Skeletal muscle tissue (tissue), 4 donors: ENCODE results near the gene MOV10. TPM values are rescaled to one million over a fixed set of nuclear protein-coding genes. Genes with fewer than 3 reads are reported as not detected.

Source experiments
- H3K27ac ChIP-seq: one replicate; pipeline ENCODE4 v1.7.0; 2013; ENCODE audit warnings: mild to moderate bottlenecking, low read depth, low read length, inconsistent platforms
- H3K27me3 ChIP-seq, 3 donors: one replicate each; pipeline ENCODE4 v1.7.0; 2013; ENCODE audit warnings: low read length in 3 of 3; ENCODE audit not compliant: control insufficient read depth in 3 of 3, insufficient read depth in 3 of 3
- H3K36me3 ChIP-seq, 3 donors: one replicate each; pipeline ENCODE4 v1.7.0; 2013; ENCODE audit warnings: low read length in 3 of 3; ENCODE audit not compliant: control insufficient read depth in 3 of 3, insufficient read depth in 3 of 3
- H3K4me1 ChIP-seq, 3 donors: one replicate each; pipeline ENCODE4 v1.7.0; 2013; ENCODE audit warnings: low read length in 3 of 3, mild to moderate bottlenecking in 3 of 3; ENCODE audit not compliant: control insufficient read depth in 3 of 3, insufficient read depth in 3 of 3
- H3K4me3 ChIP-seq, 3 donors: one replicate each; pipeline ENCODE4 v1.7.0; 2013; ENCODE audit warnings: low read length in 3 of 3
- H3K9ac ChIP-seq, 3 donors: one replicate each; pipeline ENCODE4 v1.7.0; 2013; ENCODE audit warnings: low read length in 3 of 3, mild to moderate bottlenecking in 3 of 3, moderate library complexity in 2 of 3, low read depth in 1 of 3
- H3K9me3 ChIP-seq, 3 donors: one replicate each; pipeline ENCODE4 v1.7.0; 2013; ENCODE audit warnings: low read length in 3 of 3; ENCODE audit not compliant: control insufficient read depth in 3 of 3
- total RNA-seq: library from RNA; depleted of rRNA; stranded (reverse); fragments of >200 nt; gene quantifications from one replicate; pipeline ENCODE4 v1.2.3, GENCODE V29; 2014
- donor health status: Osteomylitis.

MOV10 gene
- total RNA-seq, 1 donor from 2014 or later: 27.7 TPM

DNA sequence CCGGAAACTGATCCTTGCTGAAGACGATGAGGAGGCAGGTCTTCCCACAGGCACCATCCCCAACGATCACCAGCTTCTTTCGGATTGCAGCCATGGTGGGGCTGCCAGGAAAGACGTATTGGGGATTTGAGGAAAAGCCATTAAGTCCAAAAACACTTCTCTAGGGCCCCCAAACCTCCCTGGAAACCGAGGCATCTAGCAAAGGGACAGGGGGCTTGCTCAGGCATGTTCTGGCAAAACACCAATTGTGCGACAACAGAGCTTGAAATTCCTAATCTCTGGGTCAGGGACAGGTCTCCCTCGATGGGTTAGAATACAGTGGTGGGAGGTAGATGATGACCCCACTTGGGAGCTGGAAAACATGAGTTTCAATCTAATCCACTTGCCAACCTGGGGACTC lies 29.2 kb downstream of the MOV10 start:
- Histone ChIP-seq H3K9ac (peak overlapping the region in 1 of 3 donors; percentile 60), H3K27me3 (no peaks in the 10 kb centered on the region), H3K27ac (peak overlapping the region; percentile 85), H3K4me1 (peaks cover 61 to 85% (median 73%) of the 10 kb centered on the region in 3 donors), H3K4me3 (peak overlapping the region in 1 of 3 donors; percentile 22), H3K36me3 (peaks cover 13 to 25% (median 21%) of the 10 kb centered on the region in 3 donors), H3K9me3 (no peaks in the 10 kb centered on the region)

DNA sequence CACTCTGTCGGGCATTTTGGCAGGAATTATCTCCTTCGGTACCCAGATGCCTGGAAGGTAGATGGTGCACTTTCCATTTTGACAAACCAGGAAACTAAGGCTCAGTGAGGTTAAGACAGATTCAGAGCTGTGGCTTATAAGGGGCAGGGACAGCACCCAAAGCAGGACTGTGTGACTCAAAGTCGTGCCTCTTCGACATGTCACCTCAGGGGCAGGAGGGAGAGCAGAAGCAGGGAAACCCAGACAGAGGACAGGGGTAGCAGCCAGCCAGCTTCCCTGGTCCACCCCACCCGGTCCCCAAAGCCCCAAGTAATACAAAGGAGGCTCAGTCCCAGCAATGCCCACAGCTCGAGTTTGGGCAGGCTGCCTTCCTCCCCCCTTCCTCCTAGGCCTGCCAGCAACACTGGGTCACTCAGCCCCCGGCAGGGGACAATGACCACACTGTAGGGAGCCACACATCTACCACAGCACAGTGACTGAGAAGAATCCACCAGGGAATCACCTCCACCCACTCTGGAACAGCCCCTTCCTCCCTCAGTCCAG lies 30.0 kb downstream of the MOV10 start:
- Histone ChIP-seq H3K4me3 (peak overlapping the region; percentile 51 to 75 (median 73)), H3K27ac (peak overlapping the region; percentile 85), H3K27me3 (no peaks in the 10 kb centered on the region), H3K9ac (peak overlapping the region; percentile 51 to 65 (median 60)), H3K4me1 (peaks cover 57 to 80% (median 68%) of the 10 kb centered on the region in 3 donors), H3K9me3 (no peaks in the 10 kb centered on the region), H3K36me3 (peaks cover 14 to 26% (median 25%) of the 10 kb centered on the region in 3 donors)

DNA sequence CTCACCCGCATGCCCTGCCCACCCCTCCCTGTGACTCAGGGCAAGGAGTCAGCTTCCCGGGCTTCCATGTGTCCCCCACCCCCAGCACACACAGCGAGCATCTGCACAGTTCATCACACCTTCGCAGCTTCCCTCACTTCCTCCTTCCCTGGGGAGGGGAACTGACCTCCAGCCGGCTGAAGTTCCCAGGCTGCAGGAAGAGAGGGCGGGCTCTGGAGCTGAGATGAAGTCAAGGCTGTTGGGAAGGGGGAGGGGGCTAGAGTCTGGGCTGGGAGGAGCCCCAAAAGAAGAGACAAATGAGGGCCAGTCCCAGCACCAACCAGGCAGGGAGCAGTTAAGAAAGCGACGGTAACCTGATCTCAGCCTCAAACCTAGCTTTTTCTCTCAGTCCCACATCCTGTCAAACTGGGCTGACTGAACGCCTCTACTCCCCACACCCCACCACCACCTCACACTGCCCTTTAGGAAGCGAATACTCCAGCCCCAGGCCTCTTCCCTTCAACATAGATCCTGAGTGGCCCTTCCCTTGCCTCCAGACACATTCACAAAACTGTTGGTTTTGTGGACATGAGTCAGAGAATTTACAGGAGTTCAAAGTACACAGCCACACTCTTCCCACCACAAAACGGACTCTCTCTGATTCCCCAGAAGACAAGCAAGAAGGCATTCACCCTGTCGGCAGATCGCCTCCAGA lies 30.6 kb downstream of the MOV10 start:
- peaks cover 51 to 74% (median 62%) of the 10 kb centered on the region in 3 donors for H3K4me1 ChIP-seq

DNA sequence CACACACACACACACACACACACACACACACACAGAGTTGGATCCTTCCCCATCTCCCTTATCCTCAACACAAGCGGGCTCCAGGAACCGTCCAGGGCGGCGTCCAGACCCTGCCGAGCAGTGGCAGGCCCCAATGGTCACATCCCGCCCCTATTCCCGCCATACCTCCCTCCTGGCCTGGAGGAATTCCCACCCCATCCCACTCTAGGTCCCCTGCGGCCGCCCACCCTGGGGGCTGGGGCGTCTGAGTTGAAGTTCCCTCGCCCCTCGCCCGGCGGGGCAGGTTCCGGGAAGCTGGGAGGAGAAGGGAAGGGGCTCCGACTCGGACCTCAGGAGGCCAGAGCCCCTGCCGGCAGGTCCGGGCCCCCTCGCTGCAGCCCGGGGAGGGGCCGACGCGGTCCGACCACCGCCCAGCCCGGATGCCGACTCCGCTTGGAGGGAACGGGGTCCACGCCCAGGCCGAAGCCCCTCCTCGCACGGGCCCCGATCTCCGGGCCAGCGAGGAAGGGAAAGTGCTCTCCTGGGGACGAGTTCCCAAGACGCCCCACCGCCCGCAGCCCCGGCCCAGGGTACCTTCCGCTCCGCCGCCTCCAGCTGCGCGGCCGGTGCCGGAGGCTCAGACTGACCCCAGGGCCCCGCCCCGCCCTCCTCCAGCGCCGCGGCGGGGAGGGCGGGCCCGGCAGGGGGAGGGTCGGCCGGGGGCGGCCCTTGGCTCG lies 32.2 kb downstream of the MOV10 start, which contains the start of gene RHOC:
Gene RHOC (minus strand): TSS at position 623 of the 716 bp plus-strand sequence. CDS start 3,328 bp downstream, outside the sequence.
- H3K27ac ChIP-seq: peak within 1 kb of the TSS; percentile 85

More for the DNA sequence above, 30.6 kb downstream of the MOV10 start:
- Histone ChIP-seq H3K9me3 (no peaks in the 10 kb centered on the region), H3K9ac (peak overlapping the region; percentile 79 to 91 (median 87)), H3K4me3 (peak overlapping the region; percentile 63 to 75 (median 73)), H3K27me3 (no peaks in the 10 kb centered on the region), H3K27ac (peak overlapping the region; percentile 85), H3K36me3 (peaks cover 19 to 31% (median 23%) of the 10 kb centered on the region in 3 donors)

DNA sequence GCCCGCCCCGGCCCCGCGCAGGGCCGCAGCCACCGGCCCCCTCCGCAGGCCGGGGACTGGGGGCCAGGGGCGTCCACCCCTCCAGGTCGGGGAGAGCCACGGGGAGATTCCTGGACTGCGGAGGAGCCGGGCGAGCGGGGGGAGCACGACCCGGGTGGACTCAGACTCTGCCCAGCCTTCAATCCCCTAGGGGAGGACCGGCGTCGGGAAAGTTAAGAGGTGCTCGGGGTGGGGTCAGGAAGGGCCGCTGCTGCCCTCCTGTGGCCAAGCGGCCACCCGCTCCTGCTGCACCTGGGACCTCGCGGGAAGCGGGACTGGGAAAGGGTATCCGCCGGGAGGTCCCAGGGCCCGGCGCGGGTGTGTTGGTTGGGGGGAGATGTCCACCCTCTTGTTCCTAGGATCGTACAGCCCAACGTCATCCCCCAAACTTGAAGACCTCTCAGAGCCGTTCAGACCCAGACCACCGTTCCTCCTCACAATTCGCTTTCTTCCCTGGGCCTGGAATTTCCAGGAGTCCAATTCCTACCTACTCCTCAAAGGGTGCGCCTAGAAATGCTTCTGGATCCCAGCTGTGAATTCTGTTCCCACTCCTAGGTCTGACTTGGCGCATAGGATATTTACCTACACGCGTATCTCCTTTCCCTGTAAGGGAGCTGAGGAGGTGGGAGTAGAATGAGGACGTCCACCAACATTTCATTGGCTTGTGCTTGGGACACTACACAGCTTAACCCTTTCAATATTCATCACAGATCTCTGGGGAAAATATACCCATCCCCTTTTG lies 33.0 kb downstream of the MOV10 start:
- H3K27me3 ChIP-seq: no peaks in the 10 kb centered on the region
- H3K9me3 ChIP-seq: no peaks in the 10 kb centered on the region
- peaks cover 31 to 58% (median 43%) of the 10 kb centered on the region in 3 donors for H3K4me1 ChIP-seq
- H3K9ac ChIP-seq: peak overlapping the region; percentile 27 to 91 (median 85)
- H3K27ac ChIP-seq: peak overlapping the region; percentile 85
- peak overlapping the region; percentile 56 to 73 (median 68) for H3K4me3 ChIP-seq
- peaks cover 31 to 39% (median 32%) of the 10 kb centered on the region in 3 donors for H3K36me3 ChIP-seq

More for the DNA sequence above, 32.2 kb downstream of the MOV10 start, which contains the start of gene RHOC:
- Histone ChIP-seq H3K9ac (peak within 1 kb of the TSS; percentile 85 to 91 (median 87)), H3K4me3 (peak within 1 kb of the TSS; percentile 63 to 75 (median 73)), H3K4me1 (peaks cover 36 to 60% (median 46%) of the 10 kb centered on the region in 3 donors), H3K9me3 (no peaks in the 10 kb centered on the region), H3K27me3 (no peaks in the 10 kb centered on the region), H3K36me3 (peaks cover 32 to 34% (median 34%) of the 10 kb centered on the region in 3 donors)

DNA sequence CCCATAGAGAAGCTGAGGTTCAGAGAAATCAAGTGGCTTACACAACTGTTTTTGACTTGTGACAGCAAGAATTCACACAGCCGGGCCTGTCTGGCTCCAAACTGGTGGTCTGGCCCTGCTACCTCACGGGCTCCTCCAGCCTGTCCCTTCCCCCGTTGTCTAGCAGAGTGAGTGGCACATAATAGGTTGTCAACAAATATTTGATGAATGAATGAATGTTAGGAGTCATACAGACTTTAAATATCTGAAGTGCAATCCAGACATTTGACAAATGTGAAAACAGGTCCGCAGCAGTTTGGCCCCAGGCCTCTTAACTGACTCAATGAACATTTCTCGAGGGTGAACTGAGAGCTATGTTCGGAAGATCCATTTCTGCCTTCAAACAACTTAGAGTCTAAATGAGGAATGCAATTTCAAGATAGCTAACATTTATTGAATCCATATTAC lies 33.6 kb downstream of the MOV10 start:
- Histone ChIP-seq H3K9ac (peak overlapping the region in 1 of 3 donors; percentile 91), H3K9me3 (no peaks in the 10 kb centered on the region), H3K36me3 (peaks cover 28 to 37% (median 31%) of the 10 kb centered on the region in 3 donors), H3K4me1 (peaks cover 34 to 58% (median 44%) of the 10 kb centered on the region in 3 donors), H3K27ac (no peak overlapping the region), H3K4me3 (no peak overlapping the region), H3K27me3 (no peaks in the 10 kb centered on the region)

DNA sequence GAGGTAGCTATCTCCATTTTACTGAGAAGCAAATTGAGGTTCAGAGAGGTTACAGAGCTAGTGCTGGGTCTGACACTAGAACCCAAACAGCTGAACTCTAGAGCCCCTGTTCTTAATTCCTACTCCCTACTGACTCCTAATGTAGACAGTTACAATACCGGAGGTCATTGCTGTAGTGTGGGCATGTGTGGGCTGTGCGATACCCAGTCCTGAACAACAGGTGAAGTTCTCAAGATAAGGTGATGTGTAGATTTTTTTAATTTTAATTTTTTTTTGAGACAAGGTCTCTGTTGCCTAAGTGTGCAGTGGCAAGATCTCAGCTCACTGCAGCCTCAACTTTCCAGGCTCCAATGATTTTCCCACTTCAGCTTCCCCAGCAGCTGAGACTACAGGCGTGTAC lies 34.0 kb downstream of the MOV10 start:
- Histone ChIP-seq H3K9me3 (no peaks in the 10 kb centered on the region), H3K4me3 (no peak overlapping the region), H3K27ac (no peak overlapping the region), H3K9ac (no peak overlapping the region), H3K36me3 (peaks cover 28 to 36% (median 31%) of the 10 kb centered on the region in 3 donors), H3K27me3 (no peaks in the 10 kb centered on the region), H3K4me1 (peaks cover 36 to 59% (median 45%) of the 10 kb centered on the region in 3 donors)

DNA sequence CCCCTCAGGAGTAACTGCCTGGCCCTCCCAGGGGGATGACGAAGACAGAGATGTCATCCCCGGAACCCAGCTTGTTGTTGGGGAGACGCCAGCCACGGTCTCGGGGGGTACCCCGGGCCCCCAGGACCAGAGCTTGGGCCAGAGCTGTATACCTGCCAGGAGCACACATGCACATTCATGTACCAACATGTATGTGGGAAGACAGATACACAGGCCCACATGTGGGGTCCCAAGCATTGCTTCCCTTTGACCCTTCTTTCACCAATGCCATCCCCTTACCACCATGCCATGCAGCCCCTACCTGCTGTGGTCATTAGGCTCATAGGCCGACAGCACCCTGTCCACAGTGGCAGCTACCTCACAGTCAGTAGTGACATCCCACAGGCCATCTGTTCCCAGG lies 35.7 kb downstream of the MOV10 start:
- Histone ChIP-seq H3K4me1 (peaks cover 32 to 58% (median 37%) of the 10 kb centered on the region in 3 donors), H3K27ac (no peak overlapping the region), H3K27me3 (no peaks in the 10 kb centered on the region), H3K9me3 (no peaks in the 10 kb centered on the region), H3K4me3 (no peak overlapping the region), H3K9ac (no peak overlapping the region), H3K36me3 (peaks cover 25 to 33% (median 28%) of the 10 kb centered on the region in 3 donors)

DNA sequence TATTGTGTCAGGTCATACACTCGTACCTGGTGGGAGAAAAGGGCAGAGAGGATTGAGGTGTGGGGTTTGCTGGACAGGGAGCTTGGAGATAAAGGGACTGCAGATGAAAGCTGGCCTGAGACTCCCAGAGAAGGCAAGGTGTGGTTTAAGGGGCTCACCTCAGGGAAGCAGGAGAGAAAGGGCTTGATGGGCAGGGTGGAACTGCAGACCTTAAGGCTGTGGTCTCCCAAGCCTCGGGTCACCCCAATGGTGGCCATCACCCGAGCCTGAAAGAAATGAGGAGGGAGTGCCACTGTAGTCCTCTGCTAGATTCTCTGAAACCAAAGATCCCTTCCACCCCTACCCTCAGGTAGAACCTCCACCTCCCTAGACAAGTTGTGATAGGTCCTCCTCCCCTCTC lies 36.1 kb downstream of the MOV10 start:
- Histone ChIP-seq H3K27ac (no peak overlapping the region), H3K4me1 (peaks cover 31 to 56% (median 34%) of the 10 kb centered on the region in 3 donors), H3K36me3 (peaks cover 25 to 33% (median 28%) of the 10 kb centered on the region in 3 donors), H3K27me3 (no peaks in the 10 kb centered on the region), H3K9me3 (no peaks in the 10 kb centered on the region), H3K9ac (peak overlapping the region in 1 of 3 donors; percentile 40), H3K4me3 (no peak overlapping the region)
